Large intestine (tissue), 3 donors: Measurements from ENCODE around the gene ZBTB45. TPM values are rescaled to one million over a fixed set of nuclear protein-coding genes. Genes with fewer than 3 reads are reported as not detected.
A peak's percentile ranks its signal among the peaks of the same experiment; 100 is the strongest.
"Not testable (repeated sequence)": the region's sequence is repeated elsewhere in the genome, so short reads cannot be mapped to it uniquely, and the experiment has no call there.

Source experiments
- DNase-seq, 2 donors: peaks; one replicate each; pipeline versions ENCODE4 v3.0.0 to v3.0.0-alpha.2; 2013
- H3K27ac ChIP-seq: one replicate; pipeline ENCODE4 v1.5.1; 2013; ENCODE audit warnings: low read length
- H3K27me3 ChIP-seq: 2 replicates; pipeline ENCODE4 v1.6.1; 2013; ENCODE audit warnings: low read length; ENCODE audit not compliant: control insufficient read depth, insufficient read depth
- H3K36me3 ChIP-seq: 2 replicates; pipeline ENCODE4 v1.6.1; 2013; ENCODE audit warnings: low read length; ENCODE audit not compliant: control insufficient read depth, insufficient read depth
- H3K4me1 ChIP-seq: one replicate; pipeline ENCODE4 v1.6.1; 2013; ENCODE audit warnings: low read length; ENCODE audit not compliant: control insufficient read depth, insufficient read depth
- H3K4me3 ChIP-seq: one replicate; pipeline ENCODE4 v1.5.1; 2013; ENCODE audit warnings: low read length
- H3K9me3 ChIP-seq: one replicate; pipeline ENCODE4 v1.6.1; 2013; ENCODE audit warnings: mild to moderate bottlenecking, low read depth, low read length, moderate library complexity; ENCODE audit not compliant: control insufficient read depth
- WGBS: methylation state at CpG from one replicate; pipeline ENCODE4 v1.1.5; 2013; ENCODE audit warnings: low lambda C conversion rate; ENCODE audit not compliant: insufficient coverage; 5-methylcytosine and 5-hydroxymethylcytosine counted together
- polyA plus RNA-seq: library from polyadenylated mRNA; unstranded; fragments of 120-200 nt; gene quantifications from one replicate; pipeline ENCODE4 v1.2.1, GENCODE V29; 2013

ZBTB45 gene
- polyA plus RNA-seq, 1 donor: 11.1 TPM

DNA sequence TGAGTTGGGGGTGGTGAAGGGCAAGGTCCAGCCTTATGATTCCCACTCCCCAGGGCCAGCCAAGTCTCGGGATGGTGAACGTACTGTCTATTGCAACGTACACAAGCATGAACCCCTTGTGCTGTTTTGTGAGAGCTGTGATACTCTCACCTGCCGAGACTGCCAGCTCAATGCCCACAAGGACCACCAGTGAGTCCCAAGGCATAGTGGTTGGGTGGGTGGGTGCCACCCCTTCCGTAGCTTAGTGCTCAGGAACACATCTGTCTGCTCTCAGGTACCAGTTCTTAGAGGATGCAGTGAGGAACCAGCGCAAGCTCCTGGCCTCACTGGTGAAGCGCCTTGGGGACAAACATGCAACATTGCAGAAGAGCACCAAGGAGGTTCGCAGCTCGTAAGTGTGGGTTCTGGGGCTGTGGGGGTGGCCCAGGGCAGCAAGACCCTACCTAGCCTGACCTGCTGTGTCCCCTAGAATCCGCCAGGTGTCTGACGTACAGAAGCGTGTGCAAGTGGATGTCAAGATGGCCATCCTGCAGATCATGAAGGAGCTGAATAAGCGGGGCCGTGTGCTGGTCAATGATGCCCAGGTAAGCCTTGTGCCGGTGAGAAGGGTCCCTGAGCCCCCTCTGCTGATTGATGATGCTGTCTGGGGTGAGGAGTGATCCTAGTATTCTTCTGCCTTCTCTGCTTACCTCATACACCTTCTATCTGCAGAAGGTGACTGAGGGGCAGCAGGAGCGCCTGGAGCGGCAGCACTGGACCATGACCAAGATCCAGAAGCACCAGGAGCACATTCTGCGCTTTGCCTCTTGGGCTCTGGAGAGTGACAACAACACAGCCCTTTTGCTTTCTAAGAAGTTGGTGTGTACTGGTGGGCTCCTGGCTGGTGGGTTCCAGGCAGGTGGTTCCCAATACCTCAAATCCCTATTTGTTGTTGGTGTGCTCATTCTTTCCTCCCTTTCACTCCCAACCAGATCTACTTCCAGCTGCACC, 28.0 kb upstream of the ZBTB45 start:
- no peak overlapping the region for H3K4me3 ChIP-seq
- WGBS: no CpG with 5 or more reads among the region's 18 CpGs

DNA sequence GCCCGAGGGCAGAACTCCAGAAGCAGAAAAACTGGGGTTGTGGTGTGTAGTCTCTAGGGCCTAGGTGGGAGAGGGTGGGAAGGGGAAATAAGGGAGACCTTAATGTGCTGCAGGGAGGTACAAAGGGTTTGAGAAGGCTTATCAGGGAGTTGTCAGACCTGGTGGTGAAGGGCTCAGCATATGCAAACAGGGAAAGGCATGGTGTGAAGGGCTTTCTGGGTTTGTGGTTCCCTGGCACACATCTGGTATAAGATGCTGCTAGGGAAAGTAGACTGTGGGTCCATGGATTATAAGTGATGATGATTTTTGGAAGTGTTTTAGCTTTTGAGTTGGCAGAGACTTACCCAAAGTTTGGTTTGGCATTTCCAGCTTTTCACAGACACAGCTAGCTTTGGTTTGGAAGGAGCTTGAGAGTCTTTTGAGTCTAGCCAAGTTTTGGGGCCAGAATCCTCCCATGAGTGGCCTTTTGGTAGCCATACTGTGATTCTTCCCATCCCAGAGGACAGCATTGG, 26.5 kb upstream of the ZBTB45 start:
- no peak overlapping the region for H3K27ac ChIP-seq

More for the DNA sequence above, 28.0 kb upstream of the ZBTB45 start:
- Histone ChIP-seq H3K27me3 (no peaks in the 10 kb centered on the region), H3K36me3 (peaks cover 70% of the 10 kb centered on the region), H3K4me1 (peaks cover 17% of the 10 kb centered on the region), H3K27ac (no peak overlapping the region), H3K9me3 (no peaks in the 10 kb centered on the region)
- no peak for DNase-seq

DNA sequence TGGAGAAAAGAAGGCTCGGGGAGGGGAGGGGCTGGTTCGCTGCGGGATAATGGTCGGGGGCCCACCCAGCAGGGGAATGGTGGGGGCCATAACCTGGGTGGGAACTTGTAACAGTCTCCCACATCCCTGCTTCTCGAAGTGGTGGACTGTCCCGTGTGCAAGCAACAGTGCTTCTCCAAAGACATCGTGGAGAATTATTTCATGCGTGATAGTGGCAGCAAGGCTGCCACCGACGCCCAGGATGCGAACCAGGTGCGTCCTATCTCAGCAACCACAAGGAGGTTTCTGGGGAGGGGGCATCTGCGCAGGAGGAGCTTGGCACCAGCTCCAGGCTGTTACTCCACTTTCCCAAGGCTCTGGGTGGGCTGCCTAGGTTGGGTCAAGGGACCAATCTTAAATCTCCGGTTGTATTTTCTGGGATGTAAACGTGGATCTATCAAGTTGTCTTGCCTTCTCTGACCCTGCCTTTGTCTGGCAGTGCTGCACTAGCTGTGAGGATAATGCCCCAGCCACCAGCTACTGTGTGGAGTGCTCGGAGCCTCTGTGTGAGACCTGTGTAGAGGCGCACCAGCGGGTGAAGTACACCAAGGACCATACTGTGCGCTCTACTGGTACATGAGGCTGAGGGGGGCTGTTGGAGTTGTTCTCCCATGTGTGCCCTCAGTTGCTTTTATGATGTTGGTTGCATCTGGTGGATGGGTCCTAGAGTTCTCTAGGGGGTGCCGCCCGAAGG, 25.8 kb upstream of the ZBTB45 start:
- peak overlapping the region; percentile 31 for H3K27ac ChIP-seq
- WGBS: no CpG with 5 or more reads among the region's 21 CpGs
- DNase-seq: no peak
- peaks cover 2% of the 10 kb centered on the region for H3K27me3 ChIP-seq
- H3K9me3 ChIP-seq: no peaks in the 10 kb centered on the region
- H3K36me3 ChIP-seq: peaks cover 49% of the 10 kb centered on the region
- peaks cover 17% of the 10 kb centered on the region for H3K4me1 ChIP-seq
- peak overlapping the region; percentile 90 for H3K4me3 ChIP-seq

More for the DNA sequence above, 26.5 kb upstream of the ZBTB45 start:
- H3K27me3 ChIP-seq: no peaks in the 10 kb centered on the region
- peak overlapping the region; percentile 90 for H3K4me3 ChIP-seq
- DNase-seq: no peak
- H3K9me3 ChIP-seq: no peaks in the 10 kb centered on the region
- H3K36me3 ChIP-seq: peaks cover 55% of the 10 kb centered on the region
- WGBS: 0% methylated on average over 1 of the region's 1 CpG
- H3K4me1 ChIP-seq: peaks cover 17% of the 10 kb centered on the region

DNA sequence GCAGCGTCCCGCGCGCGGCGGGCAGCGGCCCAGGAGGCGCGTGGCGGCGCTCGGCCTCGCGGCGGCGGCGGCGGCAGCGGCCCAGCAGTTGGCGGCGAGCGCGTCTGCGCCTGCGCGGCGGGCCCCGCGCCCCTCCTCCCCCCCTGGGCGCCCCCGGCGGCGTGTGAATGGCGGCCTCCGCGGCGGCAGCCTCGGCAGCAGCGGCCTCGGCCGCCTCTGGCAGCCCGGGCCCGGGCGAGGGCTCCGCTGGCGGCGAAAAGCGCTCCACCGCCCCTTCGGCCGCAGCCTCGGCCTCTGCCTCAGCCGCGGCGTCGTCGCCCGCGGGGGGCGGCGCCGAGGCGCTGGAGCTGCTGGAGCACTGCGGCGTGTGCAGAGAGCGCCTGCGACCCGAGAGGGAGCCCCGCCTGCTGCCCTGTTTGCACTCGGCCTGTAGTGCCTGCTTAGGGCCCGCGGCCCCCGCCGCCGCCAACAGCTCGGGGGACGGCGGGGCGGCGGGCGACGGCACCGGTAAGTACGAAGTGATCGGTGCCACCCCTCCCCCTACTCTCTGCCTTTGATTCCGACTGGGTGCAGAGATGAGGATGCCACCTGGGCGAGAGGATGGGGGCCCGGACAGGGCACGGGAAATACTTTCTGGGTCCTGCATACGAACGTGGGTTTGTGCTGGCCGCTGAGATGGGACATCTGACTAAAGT, 25.1 kb upstream of the ZBTB45 start:
- H3K36me3 ChIP-seq: peaks cover 42% of the 10 kb centered on the region
- no CpG with 5 or more reads among the region's 92 CpGs for WGBS
- peak overlapping the region; percentile 99 for H3K27ac ChIP-seq
- H3K9me3 ChIP-seq: no peaks in the 10 kb centered on the region
- H3K4me3 ChIP-seq: peak overlapping the region; percentile 90
- DNase-seq: peak in 1 of 2 donors; percentile 68
- H3K4me1 ChIP-seq: peaks cover 17% of the 10 kb centered on the region
- H3K27me3 ChIP-seq: peaks cover 4% of the 10 kb centered on the region

DNA sequence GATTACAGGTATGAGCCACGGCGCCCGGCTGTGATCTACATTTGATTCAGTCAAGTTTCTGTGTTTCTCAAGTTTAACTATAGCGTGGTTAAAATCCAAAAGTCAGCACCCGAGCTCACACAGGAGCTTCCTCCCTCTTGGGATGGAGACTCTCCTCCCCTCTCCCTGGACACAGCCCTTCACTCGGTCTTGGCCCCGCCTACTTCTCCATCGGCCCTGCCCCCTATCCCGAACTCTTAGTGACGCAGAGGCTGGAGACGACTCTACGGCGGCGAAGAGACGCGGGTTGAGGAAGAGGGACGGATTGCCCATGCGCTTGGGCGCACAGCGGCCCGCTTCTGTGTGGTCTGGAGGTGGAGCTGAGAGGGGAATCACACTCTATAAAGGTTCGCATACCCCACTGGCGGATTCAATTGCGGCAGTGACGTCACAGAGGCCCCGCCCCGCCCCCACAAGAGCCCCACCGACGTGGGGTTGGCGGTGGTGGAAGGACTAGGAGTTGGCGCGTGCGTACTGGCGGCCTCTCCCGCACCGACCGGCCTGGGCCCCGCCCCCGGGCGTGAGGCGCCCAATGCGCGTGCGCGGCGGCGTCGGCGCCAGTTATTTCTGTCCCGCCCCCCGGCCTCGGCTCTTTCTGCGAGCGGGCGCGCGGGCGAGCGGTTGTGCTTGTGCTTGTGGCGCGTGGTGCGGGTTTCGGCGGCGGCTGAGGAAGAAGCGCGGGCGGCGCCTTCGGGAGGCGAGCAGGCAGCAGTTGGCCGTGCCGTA, 24.4 kb upstream of the ZBTB45 start, which contains the start of gene TRIM28:
Gene TRIM28 (plus strand): TSS at position 239 of the 765 bp plus-strand sequence. CDS start 694 bp downstream, outside the sequence.
- H3K36me3 ChIP-seq: peaks cover 34% of the 10 kb centered on the region
- no CpG with 5 or more reads among the region's 73 CpGs for WGBS
- DNase-seq: peak; percentile 98 to 99
- peak within 1 kb of the TSS; percentile 99 for H3K27ac ChIP-seq
- no peaks in the 10 kb centered on the region for H3K9me3 ChIP-seq
- peaks cover 17% of the 10 kb centered on the region for H3K4me1 ChIP-seq
- peaks cover 8% of the 10 kb centered on the region for H3K27me3 ChIP-seq
- H3K4me3 ChIP-seq: peak within 1 kb of the TSS; percentile 90

DNA sequence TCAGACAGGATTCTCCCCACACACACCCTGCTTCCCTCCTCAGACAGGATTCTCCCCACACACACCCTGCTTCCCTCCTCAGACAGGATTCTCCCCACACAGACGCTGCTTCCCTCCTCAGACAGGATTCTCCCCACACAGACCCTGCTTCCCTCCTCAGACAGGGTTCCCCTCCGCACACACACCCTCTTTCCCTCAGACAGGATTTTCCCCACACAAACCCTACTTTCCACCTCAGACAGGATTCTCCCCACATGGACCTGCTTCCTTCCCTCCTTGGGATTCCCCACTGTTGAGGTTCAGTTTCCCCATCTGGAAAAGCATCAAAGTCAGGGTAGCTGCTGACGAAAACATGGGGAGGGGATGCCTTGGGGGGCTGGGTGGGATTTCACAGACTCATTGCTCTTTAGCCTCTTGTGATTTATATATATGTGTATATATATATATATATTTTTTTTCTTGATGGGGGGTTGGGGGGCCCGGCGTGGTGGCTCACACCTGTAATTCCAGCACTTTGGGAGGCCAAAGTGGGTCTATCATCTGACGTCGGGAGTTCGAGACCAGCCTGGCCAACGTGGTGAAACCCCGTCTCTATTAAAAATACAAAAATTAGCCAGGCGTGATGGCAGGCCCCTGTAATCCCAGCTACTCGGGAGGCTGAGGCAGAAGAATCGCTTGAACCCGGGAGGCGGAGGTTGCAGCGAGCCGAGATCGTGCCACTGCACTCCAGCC, 23.2 kb upstream of the ZBTB45 start:
- WGBS: no CpG with 5 or more reads among the region's 18 CpGs
- H3K4me1 ChIP-seq: peaks cover 25% of the 10 kb centered on the region
- H3K9me3 ChIP-seq, H3K4me3 ChIP-seq, H3K27me3 ChIP-seq, DNase-seq: not testable (repeated sequence)
- H3K36me3 ChIP-seq: peaks cover 22% of the 10 kb centered on the region
- peak overlapping the region; percentile 99 for H3K27ac ChIP-seq

DNA sequence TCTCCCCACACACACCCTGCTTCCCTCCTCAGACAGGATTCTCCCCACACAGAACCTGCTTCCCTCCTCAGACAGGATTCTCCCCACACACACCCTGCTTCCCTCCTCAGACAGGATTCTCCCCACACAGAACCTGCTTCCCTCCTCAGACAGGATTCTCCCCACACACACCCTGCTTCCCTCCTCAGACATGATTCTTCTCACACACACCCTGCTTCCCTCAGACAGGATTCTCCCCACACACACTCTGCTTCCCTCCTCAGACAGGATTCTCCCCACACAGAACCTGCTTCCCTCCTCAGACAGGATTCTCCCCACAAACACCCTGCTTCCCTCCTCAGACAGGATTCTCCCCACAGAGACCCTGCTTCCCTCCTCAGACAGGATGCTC, 19.6 kb upstream of the ZBTB45 start:
- H3K27me3 ChIP-seq, H3K27ac ChIP-seq, DNase-seq, H3K9me3 ChIP-seq, H3K4me3 ChIP-seq, H3K36me3 ChIP-seq: not testable (repeated sequence)
- peaks cover 17% of the 10 kb centered on the region for H3K4me1 ChIP-seq

DNA sequence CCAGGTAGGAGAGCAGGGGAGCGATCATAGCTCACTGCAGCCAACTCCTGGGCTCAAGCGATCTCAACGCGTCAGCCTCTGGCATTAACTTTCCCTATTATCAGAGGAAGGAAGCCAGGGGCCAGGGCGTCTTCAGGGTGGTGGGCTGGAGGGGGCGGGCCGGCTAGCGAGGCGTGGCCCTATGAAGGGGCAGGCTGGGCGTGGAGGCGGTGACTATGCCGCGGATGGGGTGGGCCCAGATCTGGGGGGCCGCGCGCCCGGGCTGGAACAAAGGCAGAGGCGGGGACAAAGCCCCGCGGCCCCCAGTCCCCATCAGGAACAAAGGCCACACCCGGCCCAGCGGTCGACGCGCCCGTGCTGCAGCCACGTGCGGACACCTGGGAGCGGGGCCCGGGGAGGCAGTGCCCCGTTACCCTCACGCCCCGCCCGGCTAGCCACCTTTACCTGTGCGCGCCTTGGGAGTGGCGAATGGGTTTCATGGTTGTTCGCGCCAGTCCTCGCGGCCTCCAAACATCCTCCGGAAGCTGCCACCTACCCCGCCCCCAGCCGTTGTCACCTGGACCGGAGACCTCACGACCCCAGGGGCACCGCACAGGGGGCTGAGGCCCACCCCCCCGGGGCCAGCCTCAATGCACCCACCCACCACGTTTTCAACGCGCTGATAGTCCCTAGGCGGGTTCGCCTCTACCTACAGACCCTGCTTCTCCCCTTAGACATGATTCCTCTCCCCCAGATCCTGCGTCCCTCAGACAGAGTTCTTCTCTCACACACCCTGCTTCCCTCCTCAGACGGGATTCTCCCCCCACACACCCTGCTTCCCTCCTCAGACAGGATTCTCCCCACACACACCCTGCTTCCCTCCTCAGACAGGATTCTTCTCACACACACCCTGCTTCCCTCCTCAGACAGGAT, 18.9 kb upstream of the ZBTB45 start:
- Histone ChIP-seq H3K4me3 (peak overlapping the region; percentile 41), H3K27ac (peak overlapping the region; percentile 69), H3K4me1 (peaks cover 17% of the 10 kb centered on the region), H3K27me3 (peaks cover 8% of the 10 kb centered on the region), H3K36me3 (no peaks in the 10 kb centered on the region), H3K9me3 (no peaks in the 10 kb centered on the region)
- peak; percentile 70 to 90 for DNase-seq
- no CpG with 5 or more reads among the region's 55 CpGs for WGBS
